RWPE1 (cell line): ENCODE results near the gene HPS1.
A peak's percentile ranks its signal among the peaks of the same experiment; 100 is the strongest.

Source experiments
- CTCF ChIA-PET: fragments of 350-600 bp; sonication (Branson Sonifier 250); formaldehyde crosslinking; extraction: SDS; loops from one replicate; lab custom pipeline; 2021; lab: Yijun Ruan, JAX
- POLR2A ChIA-PET: fragments of 400-600 bp; formaldehyde crosslinking; extraction: SDS; loops from one replicate; lab custom pipeline; 2020; ENCODE audit warnings: antibody characterized with exemption; ENCODE audit not compliant: low non-redundant PET; lab: Yijun Ruan, JAX
- DNase-seq: peaks from one replicate; pipeline ENCODE4 v3.0.0; 2012; ENCODE audit warnings: low spot score
- H3K27ac ChIP-seq: fragments of 450-650 bp; 2 replicates; pipeline ENCODE4 v1.5.1; 2017
- TF ChIP-seq, protein P1 (sequence below): fragments of 450-650 bp; conservative IDR thresholded peaks from 2 replicates; pipeline ENCODE4 v1.5.1; 2017; ENCODE audit warnings: low read depth, mild to moderate bottlenecking

The HPS1 gene

DNA sequence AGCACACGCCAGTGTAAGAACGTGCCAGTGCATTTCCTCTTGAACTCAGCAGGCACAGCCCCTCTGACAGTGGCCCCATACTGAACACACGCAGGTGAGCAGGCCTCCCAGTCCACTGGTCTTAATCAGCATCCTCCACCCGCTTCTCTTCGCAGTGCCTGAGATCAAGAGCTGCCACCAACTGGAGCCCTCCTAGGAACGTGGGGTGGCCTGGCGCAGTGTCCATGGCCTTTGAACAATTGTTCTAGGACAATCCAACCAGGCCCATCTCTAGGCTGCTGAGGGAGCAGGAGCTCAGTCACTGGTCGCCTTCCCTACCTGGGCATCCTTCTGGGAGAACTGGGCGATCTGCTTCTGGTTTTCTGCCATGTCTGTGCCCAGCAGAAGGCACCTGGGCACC is 47.0 kb downstream of the HPS1 start:
- no peak overlapping the region for H3K27ac ChIP-seq
- POLR2A ChIA-PET, result no interaction called here
- TF ChIP-seq, protein P1, sequence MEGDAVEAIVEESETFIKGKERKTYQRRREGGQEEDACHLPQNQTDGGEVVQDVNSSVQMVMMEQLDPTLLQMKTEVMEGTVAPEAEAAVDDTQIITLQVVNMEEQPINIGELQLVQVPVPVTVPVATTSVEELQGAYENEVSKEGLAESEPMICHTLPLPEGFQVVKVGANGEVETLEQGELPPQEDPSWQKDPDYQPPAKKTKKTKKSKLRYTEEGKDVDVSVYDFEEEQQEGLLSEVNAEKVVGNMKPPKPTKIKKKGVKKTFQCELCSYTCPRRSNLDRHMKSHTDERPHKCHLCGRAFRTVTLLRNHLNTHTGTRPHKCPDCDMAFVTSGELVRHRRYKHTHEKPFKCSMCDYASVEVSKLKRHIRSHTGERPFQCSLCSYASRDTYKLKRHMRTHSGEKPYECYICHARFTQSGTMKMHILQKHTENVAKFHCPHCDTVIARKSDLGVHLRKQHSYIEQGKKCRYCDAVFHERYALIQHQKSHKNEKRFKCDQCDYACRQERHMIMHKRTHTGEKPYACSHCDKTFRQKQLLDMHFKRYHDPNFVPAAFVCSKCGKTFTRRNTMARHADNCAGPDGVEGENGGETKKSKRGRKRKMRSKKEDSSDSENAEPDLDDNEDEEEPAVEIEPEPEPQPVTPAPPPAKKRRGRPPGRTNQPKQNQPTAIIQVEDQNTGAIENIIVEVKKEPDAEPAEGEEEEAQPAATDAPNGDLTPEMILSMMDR, result no peak
- CTCF ChIA-PET, result no interaction called here
- no peak for DNase-seq

DNA sequence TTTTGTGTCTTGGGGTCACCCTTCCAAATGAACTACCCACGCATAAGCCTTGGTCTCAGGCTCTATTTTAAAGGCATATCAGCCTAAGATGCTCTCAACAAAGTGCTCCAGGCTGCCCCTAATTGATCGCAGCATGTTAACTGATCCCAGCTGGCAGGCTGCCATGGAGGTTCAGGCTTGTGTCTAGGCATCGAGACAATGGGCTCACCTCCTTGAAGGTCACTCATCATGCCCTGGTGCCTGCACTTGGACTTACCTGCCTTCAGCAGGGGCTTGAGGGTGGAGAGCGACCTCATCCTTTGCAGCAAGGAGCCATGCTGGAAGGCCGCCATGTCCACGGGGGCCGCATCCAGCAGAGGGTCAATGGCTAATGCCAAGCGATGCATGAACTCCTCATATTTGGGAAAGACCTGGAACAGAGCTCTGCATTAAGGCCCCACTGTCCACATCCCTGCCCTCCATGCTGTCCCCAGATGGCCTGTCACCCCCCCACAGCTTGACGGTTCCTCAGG is 49.6 kb downstream of the HPS1 start:
- no peak overlapping the region for H3K27ac ChIP-seq
- TF ChIP-seq, protein P1, result no peak
- ChIA-PET POLR2A (no interaction called here), CTCF (interaction anchor here (0.7 kb wide), 1 partner anchor 108 kb away, joined by 3 read pairs; no protein-coding TSS in a partner anchor)
- no peak for DNase-seq

DNA sequence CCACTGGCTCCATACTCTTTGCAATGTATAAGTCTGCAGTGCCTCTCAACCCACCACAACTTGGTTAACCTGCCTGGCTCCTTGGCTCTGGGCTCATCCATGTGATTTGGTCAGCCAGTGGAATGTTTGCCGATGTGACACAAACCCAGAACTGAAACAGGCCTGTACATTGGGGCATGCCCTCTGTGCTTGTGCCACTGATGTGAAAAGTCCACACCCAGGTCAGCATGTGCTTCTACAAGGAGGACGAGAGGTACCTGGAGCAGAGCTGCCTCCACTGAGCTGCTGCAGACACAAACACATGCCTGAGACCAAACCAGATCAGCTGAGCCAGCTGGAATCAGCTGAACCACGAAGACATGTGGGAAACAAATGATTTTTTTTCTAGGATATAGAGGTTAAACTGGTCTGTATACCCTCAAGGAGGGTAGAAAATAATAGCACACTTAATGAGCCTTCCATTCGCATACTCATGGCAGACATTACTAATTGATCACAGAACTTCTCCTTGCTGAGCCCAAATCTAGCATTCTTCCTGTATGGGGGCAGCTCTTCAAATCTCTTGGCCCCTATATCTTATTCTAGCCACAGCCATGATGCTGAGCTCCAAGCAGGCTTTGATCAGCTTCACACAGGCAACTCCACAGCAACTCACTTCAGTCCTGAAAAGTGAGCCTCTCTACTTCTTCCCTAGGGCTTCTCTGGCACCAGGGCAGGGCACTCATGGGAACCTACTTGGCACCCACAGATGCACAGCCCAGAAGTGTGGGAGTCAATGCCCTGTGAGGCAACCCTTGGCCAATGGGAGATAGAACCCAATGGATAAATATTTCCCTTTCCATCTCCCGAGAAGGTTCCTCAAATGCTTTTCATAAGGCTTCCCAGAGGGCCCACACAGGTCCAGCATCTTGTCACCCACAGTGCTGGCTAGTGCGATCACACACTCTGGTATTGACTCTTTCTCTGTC is 50.4 kb downstream of the HPS1 start:
- no peak overlapping the region for H3K27ac ChIP-seq
- TF ChIP-seq, protein P1, result no peak
- CTCF ChIA-PET, result interaction anchor here (0.6 kb wide), 1 partner anchor 29 kb away, joined by 4 read pairs; no protein-coding TSS in a partner anchor
- POLR2A ChIA-PET, result no interaction called here
- no peak for DNase-seq

DNA sequence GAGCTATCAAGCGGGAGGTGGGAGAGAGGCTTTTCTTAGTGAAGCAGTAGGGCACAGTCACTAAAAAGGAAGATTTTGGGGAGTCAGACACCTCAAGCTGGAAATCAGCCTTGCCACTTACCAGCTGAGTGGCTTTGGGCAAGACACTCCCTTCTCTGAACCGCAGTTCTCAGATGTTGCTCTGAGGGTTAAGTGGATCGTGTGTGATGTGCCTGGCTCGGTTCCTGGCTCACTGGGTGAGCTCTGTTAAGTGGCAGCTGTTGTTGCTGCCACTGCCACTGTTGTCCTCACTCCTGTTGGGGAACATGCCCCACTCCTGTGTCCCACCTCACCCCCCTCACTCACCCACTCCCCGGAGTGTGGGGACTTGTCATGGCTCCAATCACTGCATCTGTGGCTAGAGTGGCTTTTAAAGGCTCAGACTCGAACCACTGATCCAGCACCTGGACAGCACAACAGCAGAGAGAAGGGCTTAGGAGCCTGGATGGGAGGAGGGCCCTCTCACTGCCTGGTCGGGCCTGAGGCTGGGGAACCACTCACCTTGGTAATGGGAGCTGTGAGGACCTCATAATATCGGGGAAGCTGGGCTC is 51.8 kb downstream of the HPS1 start:
- CTCF ChIA-PET, result no interaction called here
- TF ChIP-seq, protein P1, result no peak
- no peak for DNase-seq
- H3K27ac ChIP-seq, result no peak overlapping the region
- POLR2A ChIA-PET, result no interaction called here

DNA sequence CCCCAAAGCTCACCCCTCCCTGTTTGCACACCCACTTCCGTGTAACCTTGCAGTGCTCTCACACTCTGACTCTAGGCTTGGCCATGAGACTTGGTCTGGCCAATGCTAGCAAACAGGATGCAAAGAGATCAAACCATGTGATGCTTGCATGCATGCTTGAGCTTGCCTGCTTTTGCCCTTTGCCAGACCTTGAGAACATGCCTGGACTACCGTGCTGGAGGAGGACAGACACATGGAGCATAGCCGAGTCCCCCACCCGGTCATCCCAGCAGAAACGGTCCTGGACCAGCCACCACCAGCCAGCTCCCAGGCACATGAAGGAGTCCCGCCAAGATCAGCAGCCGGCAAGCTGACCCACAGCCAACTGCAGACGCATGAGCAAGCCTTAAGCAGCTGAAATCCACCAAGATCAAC is 55.1 kb downstream of the HPS1 start:
- H3K27ac ChIP-seq, result peak overlapping the region; percentile 57
- DNase-seq, result no peak
- ChIA-PET CTCF (interaction anchor here (0.5 to 0.8 kb wide), 3 partner anchors 34 to 98 kb away, joined by 3 to 5 read pairs (median 3); no protein-coding TSS in a partner anchor), POLR2A (no interaction called here)
- TF ChIP-seq, protein P1, result no peak

DNA sequence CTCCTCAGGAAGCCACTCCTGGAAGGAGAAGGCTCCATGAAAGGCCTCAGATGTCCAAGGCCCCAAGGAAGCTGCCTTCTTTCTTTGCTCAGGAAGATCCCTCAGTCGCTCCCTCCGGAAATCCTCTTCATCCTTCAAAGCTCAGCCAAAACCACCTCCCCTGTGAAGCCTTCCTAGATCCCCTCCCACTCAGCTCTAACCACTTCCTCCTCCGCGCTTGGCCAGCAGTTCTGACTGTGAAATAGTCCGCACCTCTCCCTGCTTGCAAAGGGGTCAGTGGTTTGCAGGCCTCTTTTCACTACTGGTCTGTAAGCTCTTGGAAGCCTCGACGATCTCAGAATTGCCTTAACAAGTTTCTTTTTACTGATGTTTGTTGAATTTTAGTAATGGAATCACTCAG is 55.7 kb downstream of the HPS1 start:
- POLR2A ChIA-PET, result no interaction called here
- DNase-seq, result no peak
- H3K27ac ChIP-seq, result 0 out of 2 replicates have a peak overlapping the region, but pooled peaks have one; percentile 57
- TF ChIP-seq, protein P1, result no peak
- CTCF ChIA-PET, result no interaction called here
